Activated CD8-positive, alpha-beta memory T cell treated with anti-CD3 and anti-CD28 coated beads, Interleukin-2, amount 50 U/mL, for 1 hour (primary cell): ENCODE measurements around the gene ITPK1.

Experiments used
- DNase-seq: peaks from one replicate; pipeline ENCODE4 v3.0.0-alpha.2; 2020; ENCODE audit errors: extremely low read depth

Gene ITPK1

DNA sequence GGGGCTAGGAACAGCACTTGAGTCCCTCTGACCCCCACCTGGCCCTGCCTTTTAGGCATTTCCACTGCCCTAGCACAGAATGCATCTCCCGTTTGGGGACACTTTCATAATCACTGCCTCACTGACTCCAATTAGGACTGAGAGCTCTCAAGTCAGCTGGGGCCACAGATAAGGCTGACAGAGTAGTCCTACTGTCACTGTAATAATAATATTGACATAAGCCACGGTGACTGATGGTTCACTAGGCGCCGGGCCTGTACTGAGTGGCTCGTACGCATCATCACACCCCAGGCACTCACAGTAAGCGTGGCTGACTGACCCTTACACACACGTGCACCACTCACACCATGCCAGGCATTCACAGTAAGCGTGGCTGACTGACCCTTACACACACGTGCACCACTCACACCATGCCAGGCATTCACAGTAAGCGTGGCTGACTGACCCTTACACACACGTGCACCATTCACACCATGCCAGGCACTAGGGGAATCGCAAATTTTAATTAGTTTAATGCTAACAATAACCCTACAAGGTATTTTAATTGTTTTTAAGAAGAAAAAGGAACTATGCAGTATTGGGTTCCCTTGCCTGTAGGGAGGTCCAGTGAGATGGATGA is 105.1 kb downstream of the ITPK1 start:
- DNase-seq: no peak

- no peak for DNase-seq
Measured at GRCh38 chr14:93010130-93010499, 105.6 kb downstream of the ITPK1 start.

DNA sequence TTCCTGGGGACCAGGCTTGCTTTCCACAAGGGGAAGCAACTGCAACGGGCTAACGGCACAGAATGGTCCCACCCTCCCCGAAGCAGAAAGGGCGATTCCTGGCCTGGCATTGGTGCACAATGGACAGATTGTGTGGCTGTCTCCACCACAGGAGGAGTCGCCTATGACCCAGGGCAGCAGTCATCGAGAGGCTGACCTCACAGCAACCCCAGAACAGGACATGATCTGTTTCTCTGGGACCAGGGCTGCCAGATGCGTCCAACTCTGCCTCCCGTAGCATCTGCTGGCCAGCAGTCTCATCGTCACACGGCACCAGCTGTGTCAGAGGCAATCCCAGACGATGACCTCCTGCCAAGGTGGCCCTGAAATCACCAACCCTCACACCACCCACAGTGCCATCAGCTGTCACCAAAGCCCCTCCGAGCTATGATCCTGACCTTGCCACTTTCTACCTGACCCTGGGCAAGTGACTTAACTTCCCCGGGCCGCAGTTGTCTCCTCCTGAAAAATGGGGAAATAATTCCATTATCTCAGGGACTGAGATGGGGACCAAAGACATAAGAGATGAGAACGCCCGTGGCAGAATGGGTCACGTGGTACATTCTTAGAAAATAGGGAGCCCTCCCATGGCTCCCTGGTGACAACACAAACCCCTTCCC is 106.1 kb downstream of the ITPK1 start:
- no peak for DNase-seq

GRCh38 chr14:93008381-93008780 is 107.3 kb downstream of the ITPK1 start:
- DNase-seq: no peak

DNA sequence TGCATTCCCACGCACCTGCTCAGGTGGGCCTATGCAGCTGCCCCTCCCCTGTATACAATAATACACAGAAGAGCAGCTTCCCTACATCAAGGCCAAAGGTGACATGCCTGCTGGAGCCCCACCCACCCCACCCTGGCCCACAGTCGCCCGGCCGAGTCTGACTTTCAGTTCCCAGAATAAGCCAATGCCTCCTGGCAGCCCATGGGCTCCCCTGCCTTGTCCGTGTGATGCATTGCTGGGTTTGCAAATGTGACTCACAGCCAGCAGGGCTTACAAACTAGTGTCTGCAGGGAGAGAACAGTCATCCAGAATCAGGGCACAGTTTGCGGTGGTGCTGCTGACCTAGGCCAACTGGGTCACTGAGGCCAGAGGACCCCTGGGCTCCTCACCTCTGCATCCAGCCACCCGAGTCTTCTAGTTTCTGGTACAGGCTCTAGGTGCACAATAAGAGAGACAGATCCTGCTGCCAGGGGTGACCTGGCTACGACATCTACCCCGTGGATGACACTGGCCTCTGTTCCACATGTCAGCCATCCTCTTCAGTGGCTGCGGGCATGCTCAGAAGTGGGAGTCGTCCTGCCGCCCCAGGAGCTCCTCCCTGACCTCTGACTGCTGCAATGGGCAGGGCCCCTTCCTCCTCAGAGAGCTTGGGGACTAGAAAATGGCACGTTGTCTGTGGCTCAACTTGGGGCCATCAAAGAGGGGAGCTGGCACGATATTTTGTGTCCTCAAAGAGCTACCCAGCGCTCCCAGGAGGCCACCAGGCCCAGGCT is 108.3 kb downstream of the ITPK1 start:
- no peak for DNase-seq

- no peak for DNase-seq
Measured at GRCh38 chr14:93006567-93007051, 109.1 kb downstream of the ITPK1 start.

GRCh38 chr14:93005838-93006237 is 109.9 kb downstream of the ITPK1 start:
- no peak for DNase-seq

- DNase-seq: no peak
Measured at GRCh38 chr14:93005135-93005813, 110.5 kb downstream of the ITPK1 start.

DNA sequence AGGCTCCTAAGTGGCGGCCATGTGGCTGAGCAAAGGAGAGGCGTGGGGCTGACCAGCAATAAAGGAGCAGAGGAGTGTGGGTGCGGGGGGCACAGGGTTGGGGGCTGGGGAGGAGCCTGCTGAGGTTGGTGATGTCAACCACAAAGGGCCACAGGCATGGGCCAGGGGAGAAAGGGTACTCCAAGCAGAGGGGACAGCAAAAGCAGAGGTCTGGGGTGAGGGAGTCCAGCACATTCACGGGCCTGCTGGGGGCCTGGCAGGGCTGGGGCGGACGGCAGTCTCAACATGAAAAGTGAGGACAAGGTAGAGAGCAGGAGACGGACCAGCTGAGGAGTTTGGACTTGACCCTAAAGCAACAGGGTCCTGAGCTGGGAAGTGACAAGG is 111.0 kb downstream of the ITPK1 start:
- DNase-seq: no peak

- no peak for DNase-seq
Measured at GRCh38 chr14:93003945-93004698, 111.6 kb downstream of the ITPK1 start.

DNA sequence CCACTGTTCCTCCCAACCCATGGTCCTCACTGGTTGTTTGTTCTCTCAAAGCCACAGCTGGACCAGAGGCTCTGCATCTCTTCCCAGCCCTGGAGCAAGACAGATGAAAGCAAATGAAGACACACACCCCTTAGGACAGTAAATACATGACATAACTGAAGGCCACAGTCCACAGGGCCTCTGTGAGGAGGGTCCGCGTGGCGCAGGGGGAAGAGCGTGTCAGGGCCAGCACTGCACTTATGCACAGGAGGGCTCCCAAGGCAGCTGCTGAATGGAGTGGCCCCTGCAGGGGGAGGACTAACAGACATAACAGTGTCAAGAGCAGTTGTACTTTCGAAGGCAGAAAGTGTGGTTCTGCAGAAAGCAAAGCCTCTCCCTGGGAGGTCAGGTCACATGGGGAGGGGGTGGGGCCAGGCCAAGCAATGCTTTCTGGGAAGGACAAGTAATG is 112.8 kb downstream of the ITPK1 start:
- no peak for DNase-seq

- no peak for DNase-seq
Measured at GRCh38 chr14:93002049-93002448, 113.7 kb downstream of the ITPK1 start.

- no peak for DNase-seq
Measured at GRCh38 chr14:92998946-92999345, 116.8 kb downstream of the ITPK1 start.

DNA sequence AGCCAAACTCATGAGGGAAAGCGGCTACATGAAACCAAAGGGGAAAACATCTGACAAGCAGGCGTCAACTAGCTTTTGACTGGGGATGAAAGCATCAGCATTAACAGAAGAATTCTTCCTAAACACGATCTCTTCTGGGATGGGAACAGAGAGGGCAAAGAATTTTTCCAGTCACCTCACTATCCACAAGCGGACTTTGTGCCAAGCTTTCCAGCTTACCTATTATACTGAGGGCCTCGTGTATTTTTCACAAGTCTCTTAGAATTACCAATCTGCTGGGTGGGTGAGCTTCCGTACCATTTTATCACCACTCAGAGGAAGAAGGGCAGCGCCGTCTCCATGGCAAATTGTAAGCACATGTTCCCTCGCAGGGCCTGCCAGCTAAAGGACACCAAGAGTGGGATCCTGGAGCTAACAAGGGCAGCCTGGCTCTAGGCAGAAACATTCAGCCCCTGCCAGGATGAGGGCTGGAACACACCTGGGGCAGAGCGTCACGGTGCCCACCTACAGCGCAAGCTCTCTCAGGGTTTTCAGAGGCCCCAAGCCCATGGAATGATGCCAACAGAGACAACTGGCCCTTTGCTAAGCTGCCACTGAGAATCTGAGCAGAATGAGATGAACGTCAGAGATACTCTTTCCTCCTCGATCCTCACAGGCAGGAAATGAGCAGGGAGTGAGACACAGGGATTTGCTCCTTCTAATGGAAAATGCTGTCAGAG is 118.2 kb downstream of the ITPK1 start:
- no peak for DNase-seq

DNA sequence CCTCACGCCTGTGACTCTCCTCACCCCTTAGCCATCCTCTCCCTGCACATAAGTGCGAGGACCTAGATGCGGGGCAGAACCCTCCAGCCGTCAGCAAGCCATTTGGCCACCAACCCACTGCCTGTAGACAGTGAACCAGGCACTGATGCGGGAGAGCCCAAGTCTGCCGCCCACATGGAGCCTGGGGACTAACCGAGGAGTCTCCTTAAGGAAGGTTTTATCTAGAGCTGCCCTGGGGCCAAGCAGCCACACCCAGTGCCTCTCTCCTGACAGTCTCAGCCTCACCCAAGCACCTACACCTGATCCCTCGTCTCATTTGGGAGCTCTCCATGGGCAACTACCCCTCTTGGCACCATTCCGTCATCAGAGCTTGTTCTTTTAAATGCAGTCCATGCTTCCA is 120.1 kb downstream of the ITPK1 start:
- DNase-seq: no peak

DNA sequence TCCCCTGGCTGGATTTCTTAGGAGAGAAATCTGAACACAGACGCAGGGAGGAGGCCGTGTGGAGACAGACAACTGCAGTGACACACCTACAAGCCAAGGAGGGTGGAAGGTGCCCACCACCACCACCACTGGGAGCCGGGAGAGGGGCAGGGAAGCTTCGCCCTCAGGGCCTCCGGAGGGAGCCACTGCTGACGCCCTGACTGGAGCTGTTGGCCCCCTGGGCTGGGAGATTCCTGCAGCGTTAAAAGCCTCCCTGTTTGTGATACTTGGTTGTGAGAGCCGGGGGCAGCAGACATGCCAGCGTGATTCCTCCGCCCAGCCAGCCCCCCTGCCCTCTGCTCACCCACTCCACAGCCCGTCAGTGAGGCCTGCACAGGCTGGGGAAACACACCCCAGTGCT is 120.8 kb downstream of the ITPK1 start:
- no peak for DNase-seq

- no peak for DNase-seq
Measured at GRCh38 chr14:92994131-92994676, 121.5 kb downstream of the ITPK1 start.

DNA sequence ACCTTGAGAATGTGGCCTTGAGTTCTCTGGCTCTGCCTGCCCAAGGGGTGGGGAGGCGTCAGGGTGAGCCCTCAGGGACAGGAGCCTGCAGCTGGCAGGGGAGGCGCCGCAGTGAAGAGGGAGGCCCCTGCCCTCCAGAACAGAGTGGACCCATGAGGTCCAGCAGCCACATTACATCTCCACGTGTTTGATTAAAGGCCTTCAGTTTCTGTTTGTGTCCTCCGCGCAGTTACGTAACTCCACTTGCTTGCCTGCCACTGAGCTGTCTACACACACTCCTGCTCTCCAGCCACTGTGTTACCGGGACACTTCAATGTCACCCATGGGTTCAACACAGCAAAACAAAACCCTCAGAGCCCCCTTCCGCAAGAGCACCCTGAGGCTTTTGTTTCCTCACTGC is 122.4 kb downstream of the ITPK1 start:
- no peak for DNase-seq

- DNase-seq: no peak
Measured at GRCh38 chr14:92991536-92991935, 124.2 kb downstream of the ITPK1 start.
